ENCODE data around the gene MTX1. TPM values are rescaled to one million over a fixed set of nuclear protein-coding genes. Genes with fewer than 3 reads are reported as not detected.
A peak's percentile ranks its signal among the peaks of the same experiment; 100 is the strongest.

The MTX1 gene
- total and polyA plus RNA-seq, 9 of the 15 experiments (the other 6 are each of a cell fraction or from before 2014, with no cell fraction given) = 29.1 to 98.4 (median 66.9) TPM

GRCh38 chr1:155207806-155208540 is 522 bp upstream of the MTX1 start, which contains the start of gene THBS3 (continued):
- TF ChIP-seq ARID4B (CRISPR knock-in tag; IDR thresholded peaks at IDR 0.05) = peak; percentile 11; the same call in 1 of the 2 replicates
- no peak for TF ChIP-seq NR2C1 (IDR thresholded peaks at IDR 0.05)
- no peak for TF ChIP-seq NR2C1 (tag; IDR thresholded peaks at IDR 0.05)
- TF ChIP-seq ZNF589 (CRISPR knock-in tag; IDR thresholded peaks at IDR 0.05; ENCODE audit: low read depth) = no peak
- TF ChIP-seq KAT8 (IDR thresholded peaks at IDR 0.05; ENCODE audit: low read depth) = no peak
- TF ChIP-seq ZNF445 (CRISPR knock-in tag; IDR thresholded peaks at IDR 0.05; ENCODE audit: low read depth) = no peak
- peak; percentile 6; the same call in 1 of the 2 replicates for TF ChIP-seq ZNF740 (CRISPR knock-in tag; IDR thresholded peaks at IDR 0.05)
- no peak; a peak in 1 of 4 replicates for TF ChIP-seq ZNF740 (tag; IDR thresholded peaks at IDR 0.05)
- 0 out of 2 replicates have a peak, but pooled peaks have one; percentile 73 for TF ChIP-seq POLR2A (conservative IDR thresholded peaks at IDR 0.05)
- TF ChIP-seq USF2 (CRISPR knock-in tag; IDR thresholded peaks at IDR 0.05) = no peak
- TF ChIP-seq NCOA1 (IDR thresholded peaks at IDR 0.05; ENCODE audit: low read depth) = peak; percentile 38; the same call in 1 of the 2 replicates
- TF ChIP-seq ZBTB12 (CRISPR knock-in tag; IDR thresholded peaks at IDR 0.05) = no peak
- TF ChIP-seq PKNOX1 (IDR thresholded peaks at IDR 0.05) = peak; percentile 39
- TF ChIP-seq RB1 (IDR thresholded peaks at IDR 0.05; ENCODE audit: low read depth) = 0 out of 2 replicates have a peak, but pooled peaks have one; percentile 2
- TF ChIP-seq THRB (CRISPR knock-in tag; conservative IDR thresholded peaks at IDR 0.05) = peak; percentile 43; the same call in 1 of the 2 replicates
- peak in 1 of 2 experiments; percentile 65; a peak in 1 of 4 replicates for TF ChIP-seq FOXA3 (CRISPR knock-in tag; conservative IDR thresholded peaks at IDR 0.05 in 1 of 2, IDR thresholded peaks at IDR 0.05 in 1 of 2)
- TF ChIP-seq MAFF (IDR thresholded peaks at IDR 0.05; ENCODE audit: low read length) = no peak
- no peak for TF ChIP-seq MAFG (tag; conservative IDR thresholded peaks at IDR 0.05)

Data from K562 (cell line).